Measurements from ENCODE around the gene CFAP221.

Gene CFAP221

DNA sequence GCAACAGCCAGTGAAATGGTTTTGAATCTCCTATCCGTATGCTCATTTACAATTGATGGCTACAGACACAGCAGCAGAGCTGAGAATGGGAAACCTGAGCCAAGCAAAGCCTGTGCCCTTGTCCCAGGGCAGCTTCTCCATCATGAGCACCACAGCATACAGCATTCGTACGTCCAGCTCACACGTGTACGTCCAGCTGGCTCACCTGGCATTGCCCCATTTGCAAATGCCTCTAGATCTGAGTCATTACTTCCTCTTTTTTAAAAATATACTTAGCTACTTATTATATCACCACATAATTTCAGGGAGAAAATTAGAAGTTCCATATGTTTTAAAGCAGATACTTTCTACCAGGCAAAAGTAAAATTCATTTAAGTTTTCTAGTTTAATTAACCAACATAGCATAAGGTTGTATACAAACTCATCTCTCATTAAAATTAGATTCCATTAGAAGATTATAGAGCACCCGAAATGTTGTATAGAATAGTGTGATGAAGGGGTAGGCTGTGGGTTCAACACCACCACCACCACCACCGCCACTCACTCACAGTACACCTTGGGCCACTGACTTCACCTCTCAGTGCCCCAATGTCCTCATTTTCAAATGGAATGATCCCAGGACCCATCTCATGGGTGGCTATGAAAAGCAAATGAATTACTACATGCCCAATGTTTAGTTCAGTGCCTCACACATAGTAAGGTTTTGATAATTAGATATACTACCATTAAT is 103.4 kb downstream of the CFAP221 start:
- no peak for DNase-seq

DNA sequence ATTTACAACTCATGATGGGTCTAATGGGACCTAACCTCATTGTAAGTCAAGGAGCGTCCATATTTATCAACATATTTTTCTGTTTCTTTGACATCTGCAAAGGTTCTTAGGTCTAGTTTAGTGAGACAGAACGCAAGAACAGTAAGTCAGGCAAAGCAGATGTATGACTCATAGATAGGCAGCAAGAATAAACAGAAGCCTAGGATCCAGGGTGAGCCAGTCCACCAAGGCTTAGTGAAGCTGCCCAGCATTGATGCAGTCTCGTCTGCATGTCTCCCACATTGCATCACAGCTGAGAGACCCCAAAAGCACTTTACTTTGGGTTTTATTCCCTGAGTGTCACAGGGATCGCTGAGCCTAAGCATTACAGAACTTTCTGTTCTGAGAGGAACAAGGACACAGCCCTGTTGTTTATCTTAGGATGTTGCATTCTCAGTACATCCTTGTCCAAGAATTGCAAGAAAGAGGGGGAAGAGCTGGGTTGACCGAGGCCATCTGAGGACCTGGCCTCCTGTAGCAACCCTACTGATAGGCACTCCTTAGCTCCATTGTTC is 105.2 kb downstream of the CFAP221 start:
- DNase-seq, result no peak

GRCh38 chr2:119650206-119650605 is 106.0 kb downstream of the CFAP221 start:
- no peak for DNase-seq

DNA sequence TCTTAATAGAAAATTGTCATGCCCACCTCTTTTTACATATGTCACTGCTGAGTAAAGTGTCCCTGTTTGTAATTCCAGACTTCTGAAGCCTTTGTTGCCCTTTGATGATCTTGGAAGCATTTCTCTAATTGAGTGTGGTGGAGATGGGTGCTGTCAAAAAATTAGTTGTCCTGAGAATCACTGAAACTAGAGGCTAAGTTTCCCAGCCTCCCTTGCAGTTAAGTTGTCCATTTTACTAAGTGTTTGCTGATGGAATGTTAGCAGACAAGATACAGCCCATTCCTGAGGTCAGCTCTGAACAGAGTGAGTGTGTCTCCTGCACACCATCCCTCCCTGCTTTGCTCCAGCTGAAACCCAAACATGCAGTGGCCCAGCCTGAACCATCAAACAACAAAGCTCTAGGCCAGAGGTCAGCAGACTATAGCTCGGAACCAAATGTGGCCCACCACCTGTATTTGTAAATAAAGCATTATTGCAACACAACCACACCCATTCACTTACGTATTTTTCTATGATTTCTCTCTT is 106.7 kb downstream of the CFAP221 start:
- DNase-seq, result no peak

DNA sequence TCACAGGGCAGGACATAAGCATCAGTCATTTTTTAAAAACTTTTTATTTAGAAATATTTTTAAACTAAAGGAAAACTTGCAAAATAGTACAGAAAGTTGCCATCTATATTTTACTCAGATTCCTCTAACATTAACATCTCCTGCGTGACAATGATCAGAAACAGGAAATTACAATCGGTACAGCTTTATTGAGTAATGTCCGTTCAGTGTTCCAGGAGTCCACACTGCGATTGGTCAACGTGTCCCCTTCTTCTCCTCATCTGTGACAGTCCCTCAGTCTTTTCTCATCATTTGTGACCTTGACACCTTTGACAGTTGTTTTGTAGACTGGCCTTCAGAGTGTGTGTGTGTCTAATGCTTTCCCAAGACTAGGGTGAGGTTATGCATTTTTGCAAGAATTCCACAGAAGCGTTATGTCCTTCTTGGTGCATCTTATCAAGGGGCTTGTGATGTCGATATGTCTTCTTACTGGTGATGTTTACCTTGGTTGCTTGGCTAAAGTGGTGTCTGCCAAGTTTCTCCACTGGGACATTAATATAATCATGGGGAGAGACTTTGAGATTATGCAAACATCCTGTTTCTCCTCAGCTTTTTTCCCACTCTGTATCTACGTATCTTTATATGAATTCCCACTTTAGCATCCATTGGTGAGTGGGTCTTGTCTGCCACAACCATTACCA is 113.4 kb downstream of the CFAP221 start:
- no peak for DNase-seq

DNA sequence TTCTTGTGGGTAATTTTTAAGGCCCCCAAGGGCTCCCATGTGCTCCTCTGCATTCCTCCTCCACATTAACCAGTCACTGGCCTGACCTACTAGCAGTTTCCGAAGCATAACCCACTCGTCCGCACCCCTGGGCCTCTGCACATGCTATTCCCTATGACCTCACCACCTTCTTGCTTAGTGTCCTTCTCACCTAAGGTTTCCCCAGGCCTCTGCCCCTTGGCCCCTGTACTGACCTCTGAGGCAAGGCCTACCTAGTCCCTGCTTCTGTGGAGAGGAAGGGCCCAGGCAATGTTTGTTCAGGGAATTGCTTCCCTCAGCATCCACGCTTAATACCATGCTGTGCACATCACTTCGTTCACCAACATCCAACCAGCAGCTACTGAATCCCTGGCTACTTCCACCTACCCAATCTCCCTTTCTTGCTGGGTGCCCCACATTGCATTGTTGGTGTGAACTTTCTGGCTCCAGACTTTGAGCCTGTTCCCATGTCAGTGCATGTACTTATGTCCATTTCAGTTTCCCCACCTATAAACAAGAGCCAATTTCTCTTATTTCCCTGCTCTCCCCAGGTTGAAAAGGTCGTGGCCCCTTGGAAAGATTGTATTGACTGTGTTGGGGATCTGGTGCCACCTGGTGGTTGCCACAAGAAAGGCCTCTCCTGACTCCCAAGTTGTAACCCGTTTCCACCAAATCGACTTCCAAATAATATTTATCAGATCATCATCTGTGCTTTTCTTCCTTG is 115.5 kb downstream of the CFAP221 start:
- peak in 2 of 5 experiments; percentile 1 to 23 for DNase-seq

DNA sequence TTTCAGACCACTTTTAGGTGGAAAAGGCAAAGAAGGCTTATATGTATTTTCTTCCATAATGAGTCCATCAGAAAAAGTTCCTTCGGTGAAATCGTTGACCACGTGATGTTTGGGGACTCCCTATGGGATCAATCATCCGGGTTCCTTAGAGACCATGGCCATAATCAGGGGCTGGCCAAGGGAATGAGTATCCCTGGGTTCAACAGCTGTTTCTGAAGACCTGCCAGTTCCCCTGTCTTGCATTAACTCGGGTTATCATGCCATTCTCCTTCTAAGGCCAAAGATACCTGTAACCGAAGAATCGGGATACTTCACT is 116.1 kb downstream of the CFAP221 start:
- no peak for DNase-seq

DNA sequence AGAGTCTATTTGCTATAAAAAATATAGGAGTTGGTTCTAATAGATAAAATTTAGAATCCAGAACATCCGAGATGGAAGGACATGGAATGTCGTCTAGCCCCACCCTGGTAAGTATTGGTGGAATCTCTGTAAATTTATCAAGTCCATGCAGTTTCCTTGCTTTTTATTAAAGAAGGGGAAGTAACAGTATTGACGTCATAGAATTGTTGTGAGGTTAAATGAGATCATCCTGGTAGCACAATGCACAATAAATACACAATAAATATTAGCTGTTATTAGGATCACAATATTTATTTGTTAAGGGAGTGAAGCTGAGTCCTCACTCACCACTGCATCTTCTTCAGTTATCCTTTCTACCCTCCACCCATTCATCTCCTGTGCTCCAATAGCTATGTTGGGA is 118.0 kb downstream of the CFAP221 start:
- no peak for DNase-seq

DNA sequence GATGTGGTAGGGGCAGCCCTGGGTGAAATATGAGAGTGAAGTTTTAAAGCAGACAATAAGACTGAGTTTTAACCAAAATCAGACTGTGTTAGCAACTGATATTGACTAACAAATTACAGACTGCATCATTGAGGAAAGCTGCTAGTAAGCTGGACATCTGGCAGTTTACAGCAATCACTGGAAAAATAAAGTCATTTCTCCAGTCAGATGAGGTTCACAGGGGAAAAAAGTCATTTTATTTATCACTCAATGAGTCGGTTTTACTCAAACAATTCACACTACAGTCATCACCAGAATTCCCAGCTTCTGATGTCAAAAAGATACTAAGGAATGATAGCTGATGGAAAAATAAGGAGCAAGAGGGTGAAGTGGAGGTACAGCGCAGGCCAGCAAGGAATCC is 124.3 kb downstream of the CFAP221 start:
- DNase-seq, result no peak

DNA sequence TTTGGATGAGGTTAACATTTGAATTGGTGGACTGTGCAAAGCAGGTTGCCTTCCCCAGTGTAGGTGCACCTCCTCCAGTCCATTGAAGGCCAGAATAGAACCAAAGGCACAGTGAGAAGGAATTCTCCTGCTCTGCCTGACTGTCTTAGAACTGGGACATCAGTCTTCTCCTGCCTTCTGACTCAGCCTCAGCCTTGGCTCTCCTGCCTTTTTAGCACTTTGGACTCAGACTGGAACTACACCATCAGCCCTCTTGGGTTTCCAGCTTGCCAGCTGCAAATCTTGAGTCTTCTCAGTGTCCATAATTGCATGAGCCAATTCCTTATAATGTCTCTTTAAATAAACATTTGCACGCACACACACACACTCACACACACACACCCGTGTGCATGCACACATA is 126.8 kb downstream of the CFAP221 start:
- DNase-seq, result no peak

DNA sequence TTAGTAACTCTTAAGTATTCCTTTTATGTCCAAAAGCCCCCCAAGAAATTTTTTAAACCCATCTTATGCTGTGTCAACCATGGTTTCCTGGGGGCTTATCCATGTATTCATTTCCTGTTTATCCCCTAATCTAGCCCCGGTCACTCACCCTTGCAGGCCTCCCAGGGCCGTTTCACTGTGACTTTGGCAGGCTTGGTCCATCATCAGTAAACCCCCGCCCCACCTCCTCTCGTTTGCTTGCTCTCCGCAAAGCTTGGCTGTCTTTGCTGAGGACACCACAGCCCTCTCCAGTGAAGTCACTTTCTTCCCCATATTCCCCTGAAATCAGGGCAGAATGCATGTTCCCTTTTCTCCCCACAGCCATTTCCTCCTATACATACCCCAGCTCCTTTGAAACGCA is 127.5 kb downstream of the CFAP221 start:
- DNase-seq, result no peak

DNA sequence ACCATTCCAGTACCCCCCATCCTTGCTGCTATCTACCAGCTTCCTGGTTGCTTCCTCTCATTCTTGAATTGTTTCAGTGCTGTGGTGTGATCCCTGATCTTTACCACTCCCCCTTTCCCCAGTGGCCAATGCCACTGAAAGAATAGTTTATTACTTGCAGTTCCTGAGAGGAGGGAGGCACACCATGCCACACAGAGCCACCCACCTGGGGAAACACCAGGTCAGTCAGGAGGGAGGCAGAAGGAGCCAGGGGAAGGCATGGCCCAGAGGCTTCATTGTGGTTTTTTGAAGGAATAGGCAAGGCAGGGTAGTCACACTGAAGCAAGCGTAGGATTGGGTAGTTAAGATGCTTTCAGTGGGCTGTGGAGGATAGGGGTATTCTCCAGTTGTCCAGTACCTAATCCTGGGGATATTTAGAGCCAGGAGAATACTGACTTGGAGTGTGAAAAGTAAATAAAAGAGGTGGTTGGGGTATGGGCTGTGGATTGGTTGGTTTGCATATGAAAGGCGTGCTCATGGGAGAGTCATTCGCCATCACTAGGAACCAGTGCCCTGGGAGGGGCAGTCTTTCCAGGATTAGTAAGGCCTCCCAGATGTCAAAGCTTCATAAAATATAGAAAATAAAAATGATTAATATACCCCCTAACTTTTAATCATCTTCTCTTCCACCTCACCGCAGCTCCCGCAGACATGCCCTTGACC is 128.1 kb downstream of the CFAP221 start:
- no peak for DNase-seq

DNA sequence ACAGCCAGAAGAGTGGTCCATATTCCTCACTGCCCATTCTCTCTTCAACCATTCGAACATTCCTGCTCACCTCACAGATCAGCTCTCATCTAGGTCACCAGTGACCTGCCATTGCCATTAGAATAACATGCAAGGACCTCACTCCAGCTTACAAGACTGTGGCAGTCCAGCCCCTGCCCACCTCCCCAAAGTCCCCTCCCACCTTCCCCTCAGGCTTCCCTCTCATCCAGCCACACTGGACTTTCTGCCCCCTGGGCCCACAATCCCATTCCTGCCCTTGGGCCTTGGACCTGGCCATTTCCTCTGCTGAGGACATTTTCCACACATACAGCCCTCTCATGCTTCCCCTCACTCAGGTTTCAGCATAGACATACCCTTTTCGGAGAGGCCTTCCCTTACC is 129.5 kb downstream of the CFAP221 start:
- no peak for DNase-seq

DNA sequence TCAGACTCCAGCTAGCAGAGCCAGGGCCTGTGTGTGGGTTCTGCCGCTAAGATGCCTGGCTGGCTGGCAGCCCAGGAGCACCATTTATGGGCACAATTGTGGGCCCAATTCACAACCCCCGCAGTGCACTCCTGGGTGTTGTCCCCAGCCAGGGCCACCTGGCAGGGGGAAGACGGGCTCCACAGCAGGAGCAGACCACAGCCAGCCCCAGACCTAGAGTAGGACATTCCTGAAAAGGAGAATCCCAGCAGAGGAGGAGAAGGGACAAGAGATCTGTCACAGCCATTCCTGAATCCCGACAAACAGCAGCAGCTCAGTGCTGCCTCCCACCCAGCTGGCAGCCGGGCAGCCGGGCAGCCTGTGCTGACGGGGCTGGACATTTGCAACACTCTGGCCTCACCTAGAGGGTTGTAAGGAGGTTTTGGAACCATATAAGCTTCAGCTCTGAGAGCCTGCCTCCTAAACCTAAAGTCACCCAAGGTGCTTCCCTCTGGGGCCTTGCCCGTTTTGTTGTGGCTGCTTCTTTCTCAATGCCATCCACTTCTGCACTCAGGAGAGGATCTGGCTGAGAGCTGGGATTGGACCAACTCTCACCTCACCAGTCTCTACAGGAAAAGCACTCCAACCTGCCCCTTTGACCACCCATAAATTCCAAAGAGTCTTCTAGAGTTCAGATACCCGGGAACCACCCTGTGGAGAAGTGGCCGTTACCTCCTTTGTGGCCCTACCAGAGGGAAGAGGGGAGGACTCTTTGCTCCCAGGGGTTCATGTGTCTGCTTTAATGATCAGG is 130.7 kb downstream of the CFAP221 start:
- DNase-seq, result no peak

DNA sequence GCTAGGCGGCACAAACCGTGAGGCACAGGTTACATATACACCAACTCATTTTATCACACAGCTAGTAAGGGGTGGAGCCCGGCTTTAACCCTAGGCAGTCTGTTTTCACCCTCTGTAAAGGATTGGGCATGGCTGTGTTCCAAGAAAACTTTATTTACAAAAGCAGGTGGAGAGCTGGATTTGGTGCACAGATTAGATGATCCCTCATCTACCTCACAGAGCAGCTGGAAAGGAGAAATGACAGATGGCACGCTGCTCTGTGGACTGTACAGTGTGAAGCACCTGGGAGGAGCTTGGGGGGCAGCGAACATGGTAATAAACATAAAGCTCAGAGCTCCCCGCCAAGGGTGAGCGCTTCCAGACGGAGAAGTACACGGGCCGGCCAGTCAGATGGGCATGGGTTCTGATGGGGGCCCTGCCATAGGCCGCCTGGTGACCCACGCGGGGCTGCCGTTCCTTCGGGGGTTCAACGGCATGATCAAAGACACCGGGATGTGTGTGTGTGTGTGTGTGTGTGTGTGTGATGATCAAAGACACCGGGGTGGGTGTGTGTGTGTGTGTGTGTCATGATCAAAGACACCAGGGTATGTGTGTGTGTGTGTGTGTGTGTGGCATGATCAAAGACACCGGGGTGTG is 133.9 kb downstream of the CFAP221 start:
- peak in 1 of 5 experiments; percentile 23 for DNase-seq

GRCh38 chr2:119679526-119679837 is 135.2 kb downstream of the CFAP221 start:
- DNase-seq, result no peak

DNA sequence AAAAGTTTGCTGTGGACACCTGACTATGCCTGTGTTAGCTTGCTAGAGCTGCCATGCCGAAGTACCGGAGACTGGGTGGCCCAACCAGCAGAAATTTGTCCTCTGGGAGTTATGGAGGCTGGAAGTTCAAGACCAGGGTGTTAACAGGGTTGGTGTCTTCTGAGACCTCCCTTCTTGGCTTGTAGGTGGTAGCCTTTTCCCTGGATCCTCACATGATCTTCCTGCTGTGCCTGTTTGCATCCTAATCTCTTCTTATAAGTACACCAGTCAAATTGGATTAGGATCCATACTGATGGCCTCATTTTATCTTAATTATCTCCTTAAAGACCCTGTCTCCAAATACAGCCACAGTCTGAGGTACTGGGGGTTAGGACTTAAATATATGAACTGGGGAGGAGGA is 135.6 kb downstream of the CFAP221 start:
- no peak for DNase-seq

DNA sequence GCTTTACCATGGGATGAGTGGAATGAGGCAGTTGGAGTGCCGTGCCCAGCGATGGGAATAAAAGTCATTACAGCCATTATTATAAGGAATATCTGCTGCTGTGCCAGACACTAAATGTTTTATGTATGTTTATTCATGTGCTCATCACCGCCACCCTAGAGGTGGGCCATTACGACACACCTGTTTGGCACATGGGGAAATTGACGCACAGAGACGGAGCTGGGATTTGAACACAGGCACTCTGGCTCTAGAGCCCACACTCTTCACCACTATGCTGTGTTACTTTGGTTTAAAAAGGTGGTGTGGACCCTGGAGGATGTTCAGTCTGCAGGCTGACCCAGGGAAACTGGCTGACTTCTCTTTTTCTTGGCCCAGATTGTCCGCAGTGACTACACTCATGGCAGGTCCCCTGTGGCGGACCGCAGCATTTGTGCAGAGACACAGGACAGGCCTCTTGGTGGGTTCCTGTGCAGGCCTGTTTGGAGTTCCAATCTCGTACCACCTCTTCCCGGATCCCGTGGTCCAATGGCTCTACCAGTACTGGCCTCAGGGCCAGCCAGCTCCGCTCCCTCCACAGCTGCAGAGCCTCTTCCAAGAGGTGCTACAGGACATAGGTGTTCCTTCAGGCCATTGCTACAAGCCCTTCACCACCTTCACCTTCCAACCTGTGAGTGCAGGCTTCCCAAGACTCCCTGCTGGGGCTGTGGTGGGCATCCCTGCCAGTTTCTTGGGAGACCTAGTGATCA is 136.4 kb downstream of the CFAP221 start:
- no peak for DNase-seq

- no peak for DNase-seq
These were observed 137.1 kb downstream of the CFAP221 start for GRCh38 chr2:119681203-119681867.

DNA sequence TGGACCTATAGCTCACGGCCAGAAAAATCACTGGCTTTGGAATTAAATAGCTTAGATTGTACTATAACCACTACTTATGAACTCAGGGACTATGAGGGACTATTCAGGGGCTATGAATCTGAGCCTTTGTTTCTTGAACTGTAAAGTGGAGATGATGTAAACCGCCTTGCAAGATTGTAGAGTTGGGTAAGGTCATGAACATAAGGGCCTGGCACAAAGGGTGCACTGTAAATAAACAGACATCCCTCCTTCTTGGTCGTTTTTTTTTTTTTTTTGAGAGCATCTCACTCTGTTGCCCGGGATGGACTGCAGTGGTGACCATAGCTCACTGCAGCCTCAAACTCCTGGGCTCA is 137.6 kb downstream of the CFAP221 start:
- no peak for DNase-seq
